ENCODE data around the gene RPS6KC1.

RPS6KC1 gene

DNA sequence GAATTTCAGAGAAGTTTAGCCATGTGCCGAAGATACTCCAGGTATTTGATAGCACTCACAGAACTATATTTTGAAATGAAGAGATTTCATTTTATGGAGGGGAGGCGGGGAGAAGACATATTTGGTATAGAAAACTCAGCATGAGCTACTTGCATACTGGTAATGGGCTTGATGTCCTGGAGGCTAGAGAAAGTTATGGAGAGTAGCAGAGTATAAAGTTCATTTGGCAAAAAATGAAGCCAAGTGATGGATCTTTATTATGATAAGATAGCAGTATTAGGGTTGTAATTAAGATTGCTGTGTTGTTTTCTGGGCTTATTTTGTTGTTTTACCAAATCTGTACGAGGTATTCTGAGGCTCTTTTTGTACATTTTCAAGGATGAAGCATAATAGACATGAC lies 72.0 kb downstream of the RPS6KC1 start:
- TF ChIP-seq, protein P1, sequence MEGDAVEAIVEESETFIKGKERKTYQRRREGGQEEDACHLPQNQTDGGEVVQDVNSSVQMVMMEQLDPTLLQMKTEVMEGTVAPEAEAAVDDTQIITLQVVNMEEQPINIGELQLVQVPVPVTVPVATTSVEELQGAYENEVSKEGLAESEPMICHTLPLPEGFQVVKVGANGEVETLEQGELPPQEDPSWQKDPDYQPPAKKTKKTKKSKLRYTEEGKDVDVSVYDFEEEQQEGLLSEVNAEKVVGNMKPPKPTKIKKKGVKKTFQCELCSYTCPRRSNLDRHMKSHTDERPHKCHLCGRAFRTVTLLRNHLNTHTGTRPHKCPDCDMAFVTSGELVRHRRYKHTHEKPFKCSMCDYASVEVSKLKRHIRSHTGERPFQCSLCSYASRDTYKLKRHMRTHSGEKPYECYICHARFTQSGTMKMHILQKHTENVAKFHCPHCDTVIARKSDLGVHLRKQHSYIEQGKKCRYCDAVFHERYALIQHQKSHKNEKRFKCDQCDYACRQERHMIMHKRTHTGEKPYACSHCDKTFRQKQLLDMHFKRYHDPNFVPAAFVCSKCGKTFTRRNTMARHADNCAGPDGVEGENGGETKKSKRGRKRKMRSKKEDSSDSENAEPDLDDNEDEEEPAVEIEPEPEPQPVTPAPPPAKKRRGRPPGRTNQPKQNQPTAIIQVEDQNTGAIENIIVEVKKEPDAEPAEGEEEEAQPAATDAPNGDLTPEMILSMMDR (IDR thresholded peaks at IDR 0.05; ENCODE audit: insufficient read depth, low read depth, low read length, missing control alignments): no peak
- no peak for DNase-seq (ENCODE audit: low read depth)
- no peak overlapping the region for H3K4me3 ChIP-seq (ENCODE audit: low read depth, low read length)

DNA sequence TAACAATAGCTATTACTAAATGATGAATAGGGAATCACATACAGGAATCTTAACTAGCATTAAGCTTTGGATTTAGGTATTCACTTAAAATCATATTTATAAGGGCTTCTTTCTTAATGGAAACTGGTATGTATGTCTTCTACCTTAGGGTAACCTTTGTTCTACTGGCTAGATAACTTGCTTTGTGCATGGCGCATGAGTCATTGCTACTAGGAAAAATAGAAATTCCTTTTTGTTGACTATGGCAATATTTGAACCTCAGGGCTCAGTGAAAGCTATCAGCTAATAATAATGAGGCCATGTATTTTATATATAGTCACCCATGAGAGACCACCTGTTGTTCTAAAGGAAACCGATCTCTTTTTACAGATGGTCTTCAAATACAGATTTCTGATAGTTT lies 72.5 kb downstream of the RPS6KC1 start:
- TF ChIP-seq, protein P1 (IDR thresholded peaks at IDR 0.05; ENCODE audit: insufficient read depth, low read depth, low read length, missing control alignments): no peak
- no peak overlapping the region for H3K4me3 ChIP-seq (ENCODE audit: low read depth, low read length)
- no peak for DNase-seq (ENCODE audit: low read depth)

DNA sequence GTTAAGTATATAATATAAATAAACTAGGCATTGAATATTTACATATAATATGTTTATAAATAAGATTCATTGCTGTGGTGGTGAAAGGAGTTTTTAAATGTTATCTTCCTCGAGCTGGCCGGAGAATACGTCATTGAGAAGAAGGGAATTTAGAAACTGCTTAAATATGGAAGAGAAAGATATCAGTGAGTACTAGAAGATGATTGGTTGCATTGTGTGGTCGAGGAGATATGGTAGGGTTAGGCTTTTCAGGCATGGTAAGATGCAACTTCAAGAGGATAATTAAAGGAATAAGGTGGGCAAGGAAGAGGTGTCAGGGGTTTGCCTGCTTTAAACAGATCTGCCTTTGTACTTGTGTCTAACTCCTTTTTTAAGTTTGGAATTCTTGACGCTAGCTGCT lies 73.5 kb downstream of the RPS6KC1 start:
- H3K4me3 ChIP-seq (ENCODE audit: low read depth, low read length): no peak overlapping the region
- no peak for DNase-seq (ENCODE audit: low read depth)
- TF ChIP-seq, protein P1 (IDR thresholded peaks at IDR 0.05; ENCODE audit: insufficient read depth, low read depth, low read length, missing control alignments): no peak

DNA sequence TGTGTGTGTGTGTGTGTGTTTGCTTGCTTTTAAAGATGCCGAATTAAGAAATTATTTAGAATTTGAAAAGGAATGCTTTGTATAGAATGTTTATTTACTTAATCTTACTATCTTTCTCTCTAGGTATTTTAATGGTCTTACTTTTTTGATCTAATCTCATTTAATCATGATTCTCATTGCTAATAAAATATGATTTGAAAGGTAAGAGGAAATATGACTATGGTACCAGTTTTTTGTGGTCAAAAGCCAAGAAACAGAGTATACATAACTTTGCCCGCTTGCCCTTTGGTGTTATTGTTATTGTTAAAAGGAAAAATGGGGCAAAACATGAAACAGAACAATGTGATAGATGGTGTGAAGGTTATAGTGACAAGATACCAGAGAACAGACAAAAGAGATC lies 74.6 kb downstream of the RPS6KC1 start:
- TF ChIP-seq, protein P1 (IDR thresholded peaks at IDR 0.05; ENCODE audit: insufficient read depth, low read depth, low read length, missing control alignments): no peak
- DNase-seq (ENCODE audit: low read depth): no peak
- no peak overlapping the region for H3K4me3 ChIP-seq (ENCODE audit: low read depth, low read length)

DNA sequence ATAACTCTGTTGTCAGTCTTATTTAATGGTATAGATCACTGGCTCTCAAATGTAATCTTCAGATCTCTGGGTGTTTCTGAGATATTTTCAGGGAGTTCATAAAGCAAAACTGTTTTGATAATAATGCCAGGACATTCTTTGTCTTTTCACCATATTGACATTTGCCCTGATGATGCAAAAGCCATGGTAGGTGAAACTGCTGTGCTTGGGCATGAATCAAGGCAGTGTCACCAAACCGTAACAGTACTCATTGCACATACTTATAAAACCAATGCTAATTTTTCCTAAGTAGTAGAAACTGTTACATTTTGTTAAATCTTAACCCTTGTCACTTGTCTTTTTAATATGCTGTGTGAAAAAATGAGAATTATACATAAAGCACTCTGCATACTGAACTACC lies 76.0 kb downstream of the RPS6KC1 start:
- DNase-seq (ENCODE audit: low read depth): no peak
- TF ChIP-seq, protein P1 (IDR thresholded peaks at IDR 0.05; ENCODE audit: insufficient read depth, low read depth, low read length, missing control alignments): no peak
- no peak overlapping the region for H3K4me3 ChIP-seq (ENCODE audit: low read depth, low read length)

DNA sequence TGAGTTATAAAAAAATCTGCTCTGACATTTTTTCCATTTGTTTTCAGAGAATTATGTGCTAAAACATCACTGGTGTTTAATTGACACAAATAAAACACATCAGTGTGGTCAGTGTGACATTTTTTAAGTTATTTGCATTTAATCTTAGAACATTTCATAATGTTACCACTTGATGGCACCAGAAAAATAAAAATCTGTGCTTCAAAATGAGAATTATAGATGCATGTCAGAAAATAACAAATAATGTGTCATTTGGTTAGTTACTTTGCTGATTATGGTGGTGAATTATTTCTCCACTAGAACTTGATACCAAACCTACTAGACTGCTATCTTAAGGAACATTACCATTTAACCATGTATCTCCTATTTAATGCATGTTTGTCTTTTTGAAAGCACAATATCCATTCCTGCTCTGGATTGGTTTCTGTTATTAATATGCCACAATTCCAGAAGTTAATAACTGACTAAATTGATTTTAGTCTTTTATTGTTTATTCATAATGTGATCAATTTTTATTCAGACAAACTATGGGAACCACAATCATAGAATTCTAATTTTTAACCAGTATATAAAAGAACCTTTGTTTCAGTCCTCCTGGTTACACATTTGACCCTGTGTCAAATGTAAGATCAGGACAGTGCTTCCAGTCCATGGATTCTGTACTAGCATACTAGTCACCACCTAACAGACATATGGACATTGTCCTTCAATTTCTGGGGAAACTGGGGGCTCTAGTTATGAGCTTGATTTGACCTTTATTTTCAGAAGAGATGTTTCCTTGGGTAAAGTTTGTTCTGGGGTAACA lies 81.0 kb downstream of the RPS6KC1 start:
- TF ChIP-seq, protein P1 (IDR thresholded peaks at IDR 0.05; ENCODE audit: insufficient read depth, low read depth, low read length, missing control alignments): no peak
- H3K4me3 ChIP-seq (ENCODE audit: low read depth, low read length): no peak overlapping the region
- no peak for DNase-seq (ENCODE audit: low read depth)

DNA sequence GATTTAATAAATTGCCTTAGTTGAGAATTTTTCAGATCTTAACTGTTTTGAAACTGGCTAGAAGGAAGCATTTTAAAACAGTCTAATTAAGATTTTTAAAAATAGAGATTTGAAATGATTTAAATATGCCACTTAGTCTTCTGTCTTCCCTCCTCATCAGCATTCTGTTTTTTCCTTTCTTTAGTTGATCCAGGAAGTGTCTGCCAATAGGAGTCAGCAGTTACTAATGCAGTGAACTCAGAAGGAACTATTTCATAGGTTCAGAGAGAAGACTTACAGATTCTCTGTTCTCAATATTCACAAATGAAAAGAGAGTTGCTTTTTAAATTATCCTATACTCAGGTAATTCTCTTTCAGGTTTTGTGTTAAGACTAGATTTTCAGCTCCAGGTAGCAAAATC lies 84.5 kb downstream of the RPS6KC1 start:
- TF ChIP-seq, protein P1 (IDR thresholded peaks at IDR 0.05; ENCODE audit: insufficient read depth, low read depth, low read length, missing control alignments): no peak
- no peak for DNase-seq (ENCODE audit: low read depth)
- no peak overlapping the region for H3K4me3 ChIP-seq (ENCODE audit: low read depth, low read length)

All from GM12865 (cell line).